Measurements from ENCODE around the gene SPACA9.
A peak's percentile ranks its signal among the peaks of the same experiment; 100 is the strongest.

The SPACA9 gene

DNA sequence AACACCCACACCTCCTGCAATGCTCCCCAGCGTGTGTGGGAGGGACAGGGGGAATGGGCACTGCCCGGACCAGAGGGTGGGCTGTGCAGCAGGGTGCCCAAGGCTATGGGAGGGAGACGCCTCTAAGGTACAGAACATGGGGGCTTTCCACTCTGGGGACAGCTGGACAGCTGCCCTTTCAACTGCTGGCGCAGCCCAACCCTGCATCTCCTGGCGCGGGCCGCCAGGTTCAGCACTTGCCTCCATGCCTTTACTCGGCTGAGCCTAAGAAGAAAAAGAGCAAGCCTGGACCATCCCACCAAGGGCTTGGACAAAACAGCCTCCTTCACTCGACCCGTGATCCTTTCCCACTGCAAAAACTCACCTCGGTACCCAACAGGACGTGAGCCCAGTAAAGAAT, 15.6 kb upstream of the SPACA9 start:
- DNase-seq (ENCODE audit: low spot score): no peak

DNA sequence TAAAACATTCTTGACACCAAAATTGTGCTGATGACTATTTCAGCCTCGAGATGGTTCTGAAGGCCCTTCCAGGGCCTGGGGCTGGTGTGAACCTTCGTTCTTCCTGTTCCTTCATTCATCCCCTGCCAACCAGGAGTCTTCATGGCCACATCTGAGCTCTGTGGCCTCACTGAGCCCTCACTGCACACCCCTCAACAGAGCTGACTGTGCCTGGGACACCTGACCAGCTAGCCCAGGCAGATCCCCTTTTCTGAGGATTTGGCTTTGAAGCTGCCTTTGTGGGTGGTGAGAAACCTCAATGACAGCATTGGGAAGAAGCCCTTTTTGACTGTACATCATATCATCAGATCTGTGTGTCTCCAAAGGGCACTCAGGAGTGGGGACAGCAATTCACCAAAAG, 14.4 kb upstream of the SPACA9 start:
- DNase-seq (ENCODE audit: low spot score): no peak

DNA sequence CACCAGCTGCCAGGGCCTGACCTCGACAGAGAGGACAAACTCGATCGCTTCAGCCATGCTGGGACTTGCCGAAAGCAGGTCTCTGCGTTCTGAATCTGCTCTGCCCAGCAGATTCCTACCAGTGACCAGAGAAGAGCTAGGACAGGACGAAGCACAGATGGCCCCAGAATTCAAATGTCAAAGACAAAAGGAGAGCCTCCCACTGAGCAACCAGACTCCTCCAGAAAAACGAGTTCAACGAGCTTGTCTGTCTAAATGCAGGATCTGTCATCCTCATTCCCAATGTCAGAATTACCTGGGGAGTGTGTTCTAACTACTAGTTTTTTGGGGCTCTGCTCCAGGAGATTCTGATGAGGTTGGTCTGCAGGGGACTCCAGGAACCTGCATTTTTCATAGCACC, 14.0 kb upstream of the SPACA9 start:
- DNase-seq (ENCODE audit: low spot score): no peak

DNA sequence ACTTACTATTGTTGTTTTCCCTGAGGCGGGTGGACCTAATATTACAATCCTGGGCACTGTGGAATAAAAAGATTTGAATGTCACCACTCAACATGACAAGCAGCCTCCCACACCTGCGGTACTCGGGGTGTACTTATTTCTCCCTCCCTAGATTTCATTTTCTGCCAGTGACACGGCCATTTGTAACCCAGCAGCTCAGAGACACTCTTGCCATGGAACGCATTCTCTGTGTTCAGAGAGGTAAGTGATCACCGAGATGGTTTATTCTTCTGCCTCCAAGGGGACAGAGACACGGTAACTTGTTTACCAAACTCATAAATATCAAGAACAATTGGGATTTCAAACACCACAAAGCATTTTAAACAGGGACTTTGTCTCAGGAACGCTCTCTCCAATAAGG, 11.8 kb upstream of the SPACA9 start:
- DNase-seq (ENCODE audit: low spot score): no peak

DNA sequence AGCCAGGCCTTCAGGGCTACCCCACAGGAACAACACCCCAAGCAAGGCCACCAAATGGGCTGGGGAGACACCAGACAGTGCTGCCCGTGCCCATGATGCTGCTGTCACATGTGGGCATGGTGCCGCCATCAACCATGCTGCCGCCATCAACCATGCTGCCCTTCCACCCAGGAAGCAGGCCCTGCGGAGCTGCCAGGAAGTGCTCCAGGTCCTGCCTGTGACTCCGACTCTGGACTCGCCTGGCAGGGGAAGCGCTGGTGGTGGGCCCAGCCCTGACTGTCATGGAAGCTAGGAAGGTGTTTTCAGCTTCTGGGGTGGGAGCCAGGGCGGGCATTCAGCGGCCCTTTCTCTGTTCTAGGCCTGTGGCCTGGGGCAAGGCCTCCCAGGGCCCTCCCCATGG, 9.4 kb upstream of the SPACA9 start:
- DNase-seq (ENCODE audit: low spot score): no peak

DNA sequence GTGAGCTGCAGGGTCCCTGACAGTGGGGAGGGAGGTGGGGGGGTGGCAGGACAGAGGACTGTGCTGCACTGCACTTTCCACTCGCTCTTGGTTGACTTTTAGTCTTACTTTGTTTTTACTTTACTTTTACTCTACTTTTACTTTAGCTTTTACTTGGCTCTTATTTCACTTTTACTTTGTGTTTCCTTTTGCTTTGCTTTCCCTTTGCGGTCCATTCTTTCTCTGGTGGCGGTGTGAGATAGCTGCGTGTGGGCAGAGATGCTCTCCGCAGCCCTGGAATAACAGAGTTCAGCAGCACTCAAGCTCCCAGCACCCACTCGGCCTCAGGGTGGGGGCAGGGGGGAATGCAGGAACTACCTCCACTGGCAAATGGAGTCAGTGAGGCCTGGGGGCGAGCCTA, 5.3 kb upstream of the SPACA9 start:
- no peak for DNase-seq (ENCODE audit: low spot score)

DNA sequence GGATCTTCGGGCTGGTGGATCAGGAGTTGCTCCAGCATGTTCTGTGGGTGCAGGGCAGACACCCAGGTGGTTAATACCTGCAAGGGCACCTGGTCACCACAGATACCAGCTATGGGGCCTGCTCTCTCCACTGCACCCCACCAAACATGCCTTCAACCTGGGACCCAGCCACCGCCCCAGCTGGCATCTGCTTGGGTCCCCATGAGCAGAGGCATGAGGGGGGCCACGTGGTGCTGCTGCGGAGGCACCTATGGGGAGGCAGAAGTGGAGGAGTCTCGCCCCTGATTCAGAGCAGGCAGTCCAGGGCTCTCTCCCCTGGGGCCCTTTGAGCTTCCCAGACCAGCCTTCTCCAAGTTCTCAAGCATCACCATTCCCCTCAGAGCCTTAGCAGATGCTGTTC, 3.5 kb upstream of the SPACA9 start:
- no peak for DNase-seq (ENCODE audit: low spot score)

DNA sequence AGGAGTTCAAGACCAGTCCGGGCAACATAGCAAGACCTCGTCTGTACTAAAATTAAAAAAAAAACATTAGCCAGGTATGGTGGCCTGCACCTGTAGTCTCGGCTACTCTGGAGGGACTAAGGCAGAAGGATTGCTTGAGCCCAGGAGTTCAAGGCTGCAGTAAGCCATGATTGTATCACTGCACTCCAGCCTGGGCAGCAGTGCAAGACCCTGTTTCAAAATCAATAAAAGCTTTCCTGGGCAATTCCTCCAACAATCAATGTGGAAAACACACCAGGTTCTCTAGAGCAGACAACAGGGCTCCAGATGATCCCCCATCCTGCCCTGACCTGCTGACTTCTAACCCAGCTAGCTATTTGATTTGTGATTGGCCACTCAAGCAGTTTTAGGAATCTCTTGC, 1.8 kb upstream of the SPACA9 start:
- DNase-seq (ENCODE audit: low spot score): no peak

DNA sequence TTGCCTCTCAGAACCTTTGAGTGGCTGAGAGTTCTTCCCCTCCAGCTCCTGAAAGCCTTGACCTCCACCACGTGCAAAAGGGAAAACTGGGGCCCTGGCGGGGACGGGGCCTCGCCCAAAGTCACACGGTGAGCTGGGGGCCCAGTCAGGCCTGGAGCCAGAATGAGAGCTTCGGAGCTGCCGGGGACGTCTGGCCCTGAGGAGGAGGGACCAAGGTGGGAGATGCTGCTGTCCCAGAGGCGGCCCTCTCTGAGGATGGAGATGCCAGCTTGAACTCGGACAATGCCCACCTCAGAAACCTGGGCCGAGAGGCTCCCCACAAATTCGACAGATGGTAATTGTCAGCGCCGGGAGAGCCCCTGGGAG, 1.3 kb upstream of the SPACA9 start:
- DNase-seq (ENCODE audit: low spot score): no peak

DNA sequence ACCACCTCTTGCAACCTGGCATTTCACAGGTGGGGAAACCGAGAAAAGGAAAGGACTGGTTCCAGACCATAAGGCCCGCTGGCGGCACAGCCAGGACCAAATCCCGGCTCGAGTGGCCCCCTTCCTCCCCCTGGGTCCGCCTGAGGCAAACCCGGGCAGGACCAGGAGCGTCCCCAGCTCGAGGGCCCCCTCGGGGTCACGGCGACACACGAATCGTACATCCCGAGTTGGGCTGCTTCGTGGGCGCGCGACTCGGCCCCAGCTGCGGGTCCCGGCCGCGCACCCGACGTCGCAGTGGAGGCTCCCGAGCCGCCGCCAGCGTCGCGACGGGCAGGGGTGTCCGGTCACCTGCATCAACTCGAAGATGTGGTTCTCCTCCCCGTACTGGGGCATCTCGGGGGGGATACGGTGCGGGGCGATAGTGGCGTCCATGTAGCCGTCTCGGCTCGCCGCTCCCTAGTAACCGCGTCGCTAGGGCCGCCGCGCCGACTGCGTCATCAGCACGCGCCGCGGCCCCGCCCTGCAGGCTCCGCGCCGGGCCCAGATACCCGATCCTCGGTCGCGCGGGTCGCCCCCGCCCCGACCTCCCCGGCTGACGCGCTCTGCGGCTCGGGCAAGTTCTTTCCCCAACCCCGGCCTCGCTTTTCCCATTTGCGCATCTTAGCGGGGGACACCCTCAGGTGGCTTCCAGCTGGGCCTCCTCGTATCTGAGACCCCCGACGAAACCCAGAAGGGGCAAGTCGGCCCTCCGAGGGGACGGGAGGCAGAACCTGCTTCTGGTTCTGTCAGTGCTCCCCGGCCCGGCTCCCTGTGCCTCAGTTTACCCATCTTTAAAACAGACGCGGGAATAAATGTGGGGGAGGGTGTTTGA, 639 bp upstream of the SPACA9 start, which contains the start of gene AK8:
TSS of gene AK8 (minus strand) at position 461 of the 871 bp plus-strand sequence. CDS start at position 432, 29 bp downstream.
- DNase-seq (ENCODE audit: low spot score): peak; percentile 100

DNA sequence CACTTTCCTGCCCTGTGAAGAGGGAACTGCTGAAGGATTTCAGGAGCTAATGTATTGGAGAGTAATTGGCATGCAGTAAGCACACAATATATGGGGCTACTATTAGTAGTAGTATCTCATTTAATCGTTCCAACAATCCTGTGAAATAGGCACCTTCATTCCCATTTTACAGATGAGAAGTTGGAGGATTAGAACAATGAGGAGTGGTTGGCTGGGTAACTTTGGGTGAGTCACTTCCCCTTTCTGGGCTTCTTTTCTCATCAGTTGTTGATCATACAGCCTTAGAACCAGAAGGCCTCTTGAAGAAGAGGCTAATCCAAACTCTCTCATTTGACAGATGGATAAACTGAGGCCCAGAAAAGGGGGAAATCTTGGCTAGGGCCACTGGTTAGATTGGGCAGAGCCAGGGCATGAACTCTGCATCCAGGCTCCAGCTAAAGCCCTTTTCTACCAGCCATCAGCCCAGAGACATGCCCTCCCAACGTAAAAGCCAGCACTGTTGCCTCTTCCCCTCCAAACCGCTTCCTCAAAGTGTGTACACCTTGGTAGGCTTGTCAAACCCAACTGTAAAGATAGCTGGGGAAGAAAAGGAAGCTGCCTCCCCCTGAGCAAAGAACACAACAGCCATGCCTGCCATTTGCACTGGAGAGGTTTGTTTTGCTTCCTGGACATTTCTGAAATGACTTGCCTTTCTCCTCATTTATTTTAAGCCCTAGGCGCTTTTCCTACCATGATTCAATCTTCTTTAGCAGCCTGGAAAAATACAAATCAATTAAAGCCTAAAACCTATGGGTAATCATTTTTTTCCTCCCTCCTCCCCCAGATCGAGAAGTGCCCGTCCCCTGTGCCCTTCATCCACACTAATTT, 992 bp downstream of the SPACA9 start:
- no peak for DNase-seq (ENCODE audit: low spot score)

DNA sequence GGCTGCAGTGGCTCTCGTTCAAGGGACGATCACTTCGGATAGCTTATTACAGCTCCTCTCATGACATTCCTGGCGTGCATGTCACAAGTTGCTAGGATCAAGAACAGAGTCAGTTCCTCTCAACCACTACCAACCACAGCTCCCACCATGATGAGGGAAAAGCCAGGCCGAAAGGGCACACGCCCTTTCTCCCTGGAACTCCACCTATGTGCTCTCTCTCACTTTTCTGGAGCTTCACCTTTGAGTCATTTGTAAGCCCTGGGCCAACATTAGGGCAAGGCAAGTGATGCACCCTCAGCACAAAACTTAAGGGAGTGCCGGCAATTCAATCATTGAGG, 1.6 kb downstream of the SPACA9 start:
- DNase-seq (ENCODE audit: low spot score): no peak

DNA sequence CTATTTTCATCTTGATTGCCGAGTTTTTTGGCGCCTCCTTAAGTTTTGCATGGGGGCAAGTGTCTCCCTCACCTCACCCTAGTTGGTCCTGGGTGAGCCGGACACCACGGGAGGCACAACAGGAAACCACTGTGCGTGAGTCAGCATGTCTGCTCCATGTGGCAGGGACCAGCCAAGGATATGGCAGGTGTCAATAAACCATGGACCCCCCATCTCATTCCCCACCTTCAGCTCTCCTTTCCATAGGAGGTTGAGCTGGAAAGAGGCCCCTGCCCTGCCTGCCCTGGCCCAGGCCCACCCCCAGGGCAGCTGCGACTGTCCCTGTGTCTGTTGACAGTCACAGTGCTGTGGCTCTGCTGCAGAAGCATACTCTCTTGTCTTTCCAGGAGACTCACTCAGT, 3.1 kb downstream of the SPACA9 start:
- no peak for DNase-seq (ENCODE audit: low spot score)

DNA sequence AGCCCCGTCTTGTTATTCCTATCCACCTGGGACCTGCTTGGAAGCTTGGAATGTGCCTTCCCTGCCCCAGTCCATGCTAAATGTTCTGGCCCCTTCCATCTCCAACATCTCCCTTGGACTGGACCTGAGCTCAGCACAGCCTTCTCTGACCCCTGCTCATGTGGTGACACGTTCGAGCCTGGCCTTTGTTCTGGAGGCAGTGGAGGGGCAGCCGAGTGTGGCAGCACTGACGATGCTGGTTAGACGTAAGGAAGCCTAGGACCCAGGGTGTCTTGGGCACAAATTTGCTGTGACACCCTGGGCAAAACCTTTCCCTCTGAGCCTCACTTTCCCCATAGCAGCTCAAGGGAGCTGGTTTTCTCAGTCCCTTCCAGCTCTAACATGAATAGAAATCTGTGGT, 3.9 kb downstream of the SPACA9 start:
- no peak for DNase-seq (ENCODE audit: low spot score)

DNA sequence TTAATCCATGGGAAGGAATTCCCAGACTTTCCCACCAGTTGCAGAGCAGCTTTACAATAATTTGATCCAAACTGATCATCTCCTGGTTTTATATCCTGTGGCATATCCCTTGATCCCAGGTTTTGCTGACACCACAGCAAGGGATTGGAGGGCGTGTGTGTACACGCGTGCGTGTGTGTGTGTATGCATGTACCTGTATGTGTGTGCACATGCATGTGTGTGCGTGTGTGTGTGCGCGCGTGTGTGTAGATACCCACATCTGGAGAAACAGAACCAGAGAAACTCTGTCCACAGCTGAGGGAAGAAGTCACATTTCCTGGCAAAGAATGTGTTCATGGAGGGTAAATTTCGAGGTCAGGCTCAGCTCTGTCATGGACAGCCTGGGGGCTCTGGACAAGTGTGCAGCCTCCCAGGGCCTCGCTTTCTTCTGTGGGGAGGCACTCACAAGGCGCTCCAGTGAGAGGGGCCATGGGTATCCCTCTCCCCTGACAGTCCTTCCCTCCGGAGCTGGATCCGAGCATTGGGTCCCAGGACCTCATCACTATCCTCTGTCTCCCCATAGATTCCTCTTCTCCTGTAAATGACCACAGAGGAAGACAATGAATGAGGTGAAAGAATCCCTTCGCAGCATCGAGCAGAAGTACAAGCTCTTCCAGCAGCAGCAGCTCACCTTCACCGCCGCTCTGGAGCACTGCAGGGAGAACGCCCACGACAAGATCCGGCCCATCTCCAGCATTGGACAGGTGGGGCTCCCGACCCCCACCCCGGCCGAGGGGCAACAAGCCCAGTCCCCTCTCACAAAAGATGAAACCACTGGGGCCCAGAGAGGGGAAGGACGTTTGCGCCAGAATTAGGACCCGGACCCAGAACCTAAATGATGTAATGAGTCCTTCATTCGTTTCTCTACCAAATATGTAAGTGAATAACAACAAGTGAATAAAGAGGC, 4.9 kb downstream of the SPACA9 start:
- DNase-seq (ENCODE audit: low spot score): no peak

DNA sequence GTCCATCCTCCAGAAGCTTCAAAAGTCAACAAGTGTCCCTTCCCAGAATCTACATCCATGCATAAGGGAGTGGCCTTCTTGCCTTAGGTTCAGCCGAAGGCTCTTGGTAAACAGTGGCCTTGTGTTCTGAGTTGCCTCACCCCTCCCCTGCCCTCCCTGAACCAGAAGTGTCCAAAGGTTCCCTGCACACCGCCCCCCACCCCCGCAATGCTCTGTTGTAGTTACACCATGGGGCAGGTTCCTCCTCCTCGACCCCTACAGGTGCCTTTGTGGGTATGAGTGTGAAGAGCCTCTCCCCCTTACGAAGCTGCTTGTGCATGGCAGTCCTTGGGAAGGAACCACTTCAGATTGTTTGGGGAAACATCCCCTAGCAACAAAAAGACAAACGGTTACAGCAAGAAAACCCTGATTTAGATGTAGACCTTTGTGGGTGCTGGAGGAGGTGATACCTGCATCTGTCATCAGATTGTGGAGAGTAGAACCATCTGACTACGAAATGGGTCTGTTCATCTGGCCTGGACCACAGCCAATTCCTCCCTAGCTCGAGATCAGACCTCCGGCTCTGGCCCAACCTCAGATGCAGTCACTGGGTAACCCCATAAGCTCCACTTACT, 7.1 kb downstream of the SPACA9 start:
- DNase-seq (ENCODE audit: low spot score): no peak

DNA sequence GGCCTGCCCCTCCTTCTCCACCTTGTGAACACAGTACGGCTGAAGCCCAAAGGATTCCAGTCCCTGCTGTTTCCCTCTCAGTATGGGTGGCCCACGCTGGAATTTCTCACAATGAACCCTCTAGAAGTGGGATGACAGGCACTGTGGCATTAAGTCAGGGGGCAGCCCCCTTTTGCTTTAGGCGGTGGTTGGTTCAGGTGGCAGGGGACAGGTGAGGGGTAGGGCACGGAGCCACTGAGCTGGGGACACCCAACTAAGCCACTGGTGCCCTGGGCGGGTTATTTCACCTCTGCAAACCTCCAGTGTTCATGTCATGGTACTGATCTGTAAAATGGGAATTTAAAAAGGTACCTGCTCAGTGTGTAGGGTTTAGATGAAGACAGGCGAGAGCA, 7.6 kb downstream of the SPACA9 start:
- no peak for DNase-seq (ENCODE audit: low spot score)

DNA sequence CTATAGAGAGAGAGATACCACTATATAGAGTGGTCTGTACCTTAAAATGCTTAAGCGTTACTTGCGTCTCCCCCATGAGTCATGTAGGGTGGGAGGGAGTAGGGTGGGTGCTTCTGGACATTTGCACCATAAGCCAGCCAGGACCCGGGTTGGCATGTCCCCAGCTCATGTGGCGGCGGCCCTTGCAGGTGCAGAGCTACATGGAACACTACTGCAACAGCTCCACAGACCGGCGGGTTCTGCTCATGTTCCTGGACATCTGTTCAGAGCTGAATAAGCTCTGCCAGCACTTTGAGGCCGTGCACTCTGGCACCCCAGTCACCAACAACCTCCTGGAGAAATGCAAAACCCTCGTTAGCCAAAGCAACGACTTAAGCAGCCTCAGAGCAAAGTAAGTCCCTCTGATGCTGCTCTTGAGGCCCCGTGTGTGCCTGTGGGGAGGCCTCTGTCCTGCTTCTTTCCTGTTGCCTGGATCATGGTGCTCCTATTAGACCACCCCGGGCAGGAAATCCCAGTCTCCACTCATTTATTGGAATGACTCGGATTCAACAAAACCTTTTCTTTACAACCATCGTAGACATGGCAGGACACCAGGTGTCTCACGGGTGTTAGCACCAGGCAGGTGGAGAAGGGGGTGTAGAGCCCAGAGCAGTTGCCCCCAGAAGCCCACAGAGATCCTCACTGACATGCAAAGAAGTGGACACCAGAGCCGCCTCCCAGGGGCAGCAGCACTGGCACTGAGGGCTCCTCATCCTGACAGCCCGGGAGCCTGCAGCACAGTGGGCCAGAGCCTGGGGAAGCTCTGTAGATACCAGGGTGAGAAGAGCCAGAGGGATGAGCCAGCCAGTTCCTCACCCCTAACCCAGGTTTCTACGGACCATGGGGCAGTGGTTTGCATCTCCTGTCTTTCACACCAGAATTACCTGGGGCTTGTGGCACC, 8.8 kb downstream of the SPACA9 start:
- DNase-seq (ENCODE audit: low spot score): no peak

DNA sequence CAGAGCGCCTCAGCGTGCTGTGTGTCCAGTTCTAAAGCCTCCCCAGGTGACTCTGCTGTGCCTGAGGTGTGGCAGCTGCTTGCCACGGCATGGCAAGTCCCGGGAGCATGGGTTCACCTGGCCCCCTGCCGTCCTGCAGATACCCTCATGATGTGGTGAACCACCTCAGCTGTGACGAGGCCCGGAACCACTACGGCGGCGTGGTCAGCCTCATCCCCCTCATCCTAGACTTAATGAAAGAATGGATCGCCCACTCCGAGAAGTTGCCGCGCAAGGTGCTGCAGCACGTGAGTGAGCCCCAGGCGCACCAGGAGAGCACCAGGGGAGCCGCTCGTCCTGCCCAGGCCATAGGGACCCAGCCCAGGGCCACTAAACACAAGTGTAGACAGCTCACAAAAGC, 9.5 kb downstream of the SPACA9 start:
- no peak for DNase-seq (ENCODE audit: low spot score)

DNA sequence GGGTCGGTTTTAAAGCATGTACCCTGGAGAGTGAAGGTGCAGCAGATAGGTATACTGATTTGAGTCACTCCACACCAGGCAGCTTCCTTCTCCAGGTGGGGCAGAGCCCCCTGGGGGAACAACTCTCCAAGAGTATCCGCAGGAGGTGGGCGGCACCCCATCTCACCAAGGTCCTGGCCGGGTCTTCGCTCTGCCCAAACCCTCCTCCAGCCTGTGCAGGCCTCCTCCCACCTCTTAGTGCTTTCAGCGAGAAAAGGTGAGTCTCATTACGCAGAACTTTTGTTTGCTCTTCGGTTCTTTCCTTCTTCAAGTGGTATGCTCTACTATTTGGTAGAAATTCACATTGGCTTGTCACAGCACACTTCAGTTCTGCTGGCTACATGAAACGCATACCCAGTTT, 13.7 kb downstream of the SPACA9 start:
- no peak for DNase-seq (ENCODE audit: low spot score)

DNA sequence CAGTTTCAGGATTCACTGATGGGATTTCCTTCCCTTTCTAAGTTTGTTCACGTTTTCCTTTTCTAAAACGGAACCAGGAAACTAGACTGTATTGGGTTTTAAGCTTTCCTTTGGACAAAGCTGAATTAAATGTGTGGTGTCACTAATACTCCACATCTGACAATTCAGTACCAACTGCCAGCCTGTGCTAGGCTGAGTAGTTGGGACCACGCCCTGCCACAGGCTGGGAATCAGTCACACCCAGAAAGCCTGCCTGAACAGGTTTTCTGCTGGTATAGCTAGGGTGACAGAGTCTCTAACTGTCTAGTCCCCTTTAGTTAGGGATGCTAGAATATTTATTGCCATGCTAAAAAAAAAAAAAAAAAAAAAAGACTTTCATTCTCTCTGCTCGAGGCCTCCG, 15.6 kb downstream of the SPACA9 start:
- DNase-seq (ENCODE audit: low spot score): no peak

Data from iPS-NIHi11 (cell line).